ENCODE results near the gene POFUT2. TPM values are rescaled to one million over a fixed set of nuclear protein-coding genes. Genes with fewer than 3 reads are reported as not detected.

POFUT2 gene
- total RNA-seq, 1 donor from 2014 or later: 62.5 TPM

DNA sequence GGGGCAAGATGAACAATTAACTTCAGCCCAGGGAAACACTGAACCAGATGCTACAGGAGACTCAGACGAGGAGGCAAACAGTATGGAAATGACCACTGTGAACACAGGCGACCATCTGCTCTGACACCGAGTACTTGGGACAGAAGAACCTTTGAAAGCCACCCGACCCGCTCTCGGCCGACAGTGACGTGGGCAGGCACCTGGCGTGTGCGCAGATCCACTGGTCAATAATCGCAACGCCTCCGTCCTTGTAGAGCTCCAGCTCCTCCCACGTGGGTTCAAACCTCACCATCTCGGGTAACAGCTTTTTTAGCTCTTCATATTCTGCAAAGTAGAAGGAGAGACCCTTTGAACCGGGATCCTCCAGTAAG, 20.3 kb downstream of the POFUT2 start:
- Mint-ChIP-seq H3K27ac (no peak overlapping the region), H3K4me3 (no peak overlapping the region), H3K27me3 (ENCODE audit: low read depth) (no peaks in the 10 kb centered on the region), H3K4me1 (no peaks in the 10 kb centered on the region), H3K9me3 (no peaks in the 10 kb centered on the region), H3K36me3 (peaks cover 40% of the 10 kb centered on the region)
- TF ChIP-seq, protein P1, sequence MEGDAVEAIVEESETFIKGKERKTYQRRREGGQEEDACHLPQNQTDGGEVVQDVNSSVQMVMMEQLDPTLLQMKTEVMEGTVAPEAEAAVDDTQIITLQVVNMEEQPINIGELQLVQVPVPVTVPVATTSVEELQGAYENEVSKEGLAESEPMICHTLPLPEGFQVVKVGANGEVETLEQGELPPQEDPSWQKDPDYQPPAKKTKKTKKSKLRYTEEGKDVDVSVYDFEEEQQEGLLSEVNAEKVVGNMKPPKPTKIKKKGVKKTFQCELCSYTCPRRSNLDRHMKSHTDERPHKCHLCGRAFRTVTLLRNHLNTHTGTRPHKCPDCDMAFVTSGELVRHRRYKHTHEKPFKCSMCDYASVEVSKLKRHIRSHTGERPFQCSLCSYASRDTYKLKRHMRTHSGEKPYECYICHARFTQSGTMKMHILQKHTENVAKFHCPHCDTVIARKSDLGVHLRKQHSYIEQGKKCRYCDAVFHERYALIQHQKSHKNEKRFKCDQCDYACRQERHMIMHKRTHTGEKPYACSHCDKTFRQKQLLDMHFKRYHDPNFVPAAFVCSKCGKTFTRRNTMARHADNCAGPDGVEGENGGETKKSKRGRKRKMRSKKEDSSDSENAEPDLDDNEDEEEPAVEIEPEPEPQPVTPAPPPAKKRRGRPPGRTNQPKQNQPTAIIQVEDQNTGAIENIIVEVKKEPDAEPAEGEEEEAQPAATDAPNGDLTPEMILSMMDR (IDR thresholded peaks at IDR 0.05; ENCODE audit: unreplicated experiment): no peak
- DNase-seq (ENCODE audit: low spot score in 2 of 2, unreplicated experiment in 2 of 2): no peak

DNA sequence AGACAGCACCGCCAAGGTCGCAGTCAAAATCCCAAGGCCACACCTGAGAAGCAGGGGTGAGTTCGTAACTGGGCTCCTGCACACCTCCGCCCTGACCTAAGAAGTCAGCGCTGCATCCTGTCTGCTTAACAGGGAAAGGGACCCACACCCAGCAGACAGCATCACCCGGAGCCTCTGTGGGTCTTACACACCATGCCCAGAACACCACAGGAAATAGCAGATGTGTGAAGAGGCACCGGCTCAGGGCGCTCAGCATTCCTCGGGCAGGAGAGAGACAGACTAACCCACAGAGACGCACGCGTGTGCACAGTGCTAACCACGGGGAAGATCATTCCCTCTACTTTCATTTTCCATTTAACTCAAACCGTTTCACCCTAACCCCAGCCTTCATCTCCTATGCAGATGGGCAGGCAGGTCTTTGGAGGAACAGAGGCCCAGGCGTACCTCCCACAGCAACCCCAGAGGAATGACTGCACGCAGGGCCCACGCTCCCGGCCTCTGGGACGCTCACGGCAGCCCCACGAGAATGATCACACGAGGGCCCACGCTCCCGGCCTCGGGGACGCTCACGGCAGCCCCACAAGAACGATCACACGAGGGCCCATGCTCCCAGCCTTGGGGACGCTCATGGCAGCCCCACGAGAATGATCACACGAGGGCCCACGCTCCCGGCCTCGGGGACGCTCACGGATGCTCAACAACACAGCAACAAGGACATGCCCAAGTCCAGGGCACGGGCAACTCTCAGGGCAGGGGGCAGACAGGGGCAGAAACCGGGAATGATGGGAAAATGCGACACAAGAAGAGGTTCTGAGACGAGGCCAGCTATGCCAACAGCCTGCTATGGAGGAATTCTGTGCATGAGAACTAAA, 20.9 kb downstream of the POFUT2 start:
- Mint-ChIP-seq H3K36me3 (peaks cover 40% of the 10 kb centered on the region), H3K9me3 (no peaks in the 10 kb centered on the region), H3K27me3 (ENCODE audit: low read depth) (no peaks in the 10 kb centered on the region), H3K4me3 (no peak overlapping the region), H3K4me1 (no peaks in the 10 kb centered on the region), H3K27ac (no peak overlapping the region)
- TF ChIP-seq, protein P1 (IDR thresholded peaks at IDR 0.05; ENCODE audit: unreplicated experiment): no peak
- peak in 1 of 2 experiments; percentile 26 for DNase-seq (ENCODE audit: low spot score in 2 of 2, unreplicated experiment in 2 of 2)

DNA sequence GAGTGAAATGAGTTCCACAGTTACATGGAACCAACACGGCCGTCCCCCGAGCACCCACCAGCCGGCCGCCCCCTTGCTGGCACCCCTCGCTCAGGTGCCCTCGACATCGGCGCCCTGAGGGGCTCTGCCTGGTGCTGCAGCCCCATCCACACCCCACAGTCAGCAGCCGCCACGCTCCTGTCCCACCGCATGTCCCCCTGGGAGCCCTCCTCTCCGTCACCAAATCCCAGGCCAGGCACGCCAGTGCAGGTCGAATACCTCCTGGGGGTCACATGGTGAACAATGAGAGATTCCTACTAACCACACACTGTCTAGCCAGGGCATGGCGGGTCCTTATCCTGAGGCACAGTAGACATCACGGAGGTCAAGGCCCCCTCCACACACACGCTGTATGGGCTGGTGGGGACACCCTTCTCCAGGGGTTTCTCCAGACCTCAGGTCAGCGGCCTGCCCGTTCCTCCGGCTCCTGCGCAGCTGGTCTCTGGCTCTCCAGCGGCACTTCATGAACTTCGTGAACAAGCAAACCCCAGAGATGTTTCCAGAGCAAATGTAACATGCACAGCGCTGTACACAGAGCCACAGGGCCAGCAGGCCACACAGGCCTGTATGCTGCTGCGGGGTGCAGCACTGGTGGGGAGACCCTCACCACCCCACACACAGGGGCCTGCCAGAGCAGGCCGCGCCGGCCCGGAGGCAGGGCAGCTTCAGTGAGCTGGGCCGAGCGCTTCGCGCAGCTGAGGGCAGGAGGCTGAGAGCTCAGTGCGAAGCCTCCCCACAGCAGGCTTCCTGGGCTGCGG, 21.8 kb downstream of the POFUT2 start:
- H3K4me3 Mint-ChIP-seq: no peak overlapping the region
- no peaks in the 10 kb centered on the region for H3K4me1 Mint-ChIP-seq
- H3K9me3 Mint-ChIP-seq: no peaks in the 10 kb centered on the region
- TF ChIP-seq, protein P1 (IDR thresholded peaks at IDR 0.05; ENCODE audit: unreplicated experiment): no peak
- no peak overlapping the region for H3K27ac Mint-ChIP-seq
- H3K36me3 Mint-ChIP-seq: peaks cover 40% of the 10 kb centered on the region
- DNase-seq (ENCODE audit: low spot score in 2 of 2, unreplicated experiment in 2 of 2): peak in 1 of 2 experiments; percentile 30
- H3K27me3 Mint-ChIP-seq (ENCODE audit: low read depth): no peaks in the 10 kb centered on the region

DNA sequence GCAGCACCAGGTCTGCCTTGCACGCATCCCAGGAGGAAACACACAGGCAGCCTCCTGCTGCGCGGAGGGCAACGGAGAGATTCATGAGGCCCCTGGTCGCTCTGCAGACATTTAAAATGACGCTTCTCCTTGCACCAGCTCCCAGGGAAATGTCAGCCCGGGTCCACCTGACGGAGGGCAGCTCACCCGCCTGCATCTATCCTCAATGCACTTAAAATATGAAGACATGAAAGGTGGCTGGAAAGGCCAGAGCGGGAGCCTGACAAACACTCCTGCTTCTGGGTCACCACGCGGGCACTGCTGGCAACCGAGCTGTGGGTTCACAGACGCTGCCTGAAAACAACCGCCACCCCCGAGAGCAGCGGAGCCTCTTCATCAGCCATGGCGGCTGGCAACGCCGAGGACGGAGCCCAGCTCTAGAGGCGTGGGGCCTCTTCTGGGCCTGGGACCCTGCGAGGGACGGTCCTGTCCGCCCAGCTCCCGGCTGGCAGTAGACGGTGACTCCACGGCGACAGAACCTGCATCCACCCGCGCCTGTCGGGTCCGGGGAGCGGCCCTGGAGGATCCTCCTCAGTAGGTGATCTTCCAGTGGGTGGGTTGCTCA, 22.7 kb downstream of the POFUT2 start:
- Mint-ChIP-seq H3K4me3 (no peak overlapping the region), H3K9me3 (no peaks in the 10 kb centered on the region), H3K36me3 (peaks cover 40% of the 10 kb centered on the region), H3K27me3 (ENCODE audit: low read depth) (no peaks in the 10 kb centered on the region), H3K27ac (no peak overlapping the region), H3K4me1 (no peaks in the 10 kb centered on the region)
- TF ChIP-seq, protein P1 (IDR thresholded peaks at IDR 0.05; ENCODE audit: unreplicated experiment): no peak
- peak in 1 of 2 experiments; percentile 35 for DNase-seq (ENCODE audit: low spot score in 2 of 2, unreplicated experiment in 2 of 2)

DNA sequence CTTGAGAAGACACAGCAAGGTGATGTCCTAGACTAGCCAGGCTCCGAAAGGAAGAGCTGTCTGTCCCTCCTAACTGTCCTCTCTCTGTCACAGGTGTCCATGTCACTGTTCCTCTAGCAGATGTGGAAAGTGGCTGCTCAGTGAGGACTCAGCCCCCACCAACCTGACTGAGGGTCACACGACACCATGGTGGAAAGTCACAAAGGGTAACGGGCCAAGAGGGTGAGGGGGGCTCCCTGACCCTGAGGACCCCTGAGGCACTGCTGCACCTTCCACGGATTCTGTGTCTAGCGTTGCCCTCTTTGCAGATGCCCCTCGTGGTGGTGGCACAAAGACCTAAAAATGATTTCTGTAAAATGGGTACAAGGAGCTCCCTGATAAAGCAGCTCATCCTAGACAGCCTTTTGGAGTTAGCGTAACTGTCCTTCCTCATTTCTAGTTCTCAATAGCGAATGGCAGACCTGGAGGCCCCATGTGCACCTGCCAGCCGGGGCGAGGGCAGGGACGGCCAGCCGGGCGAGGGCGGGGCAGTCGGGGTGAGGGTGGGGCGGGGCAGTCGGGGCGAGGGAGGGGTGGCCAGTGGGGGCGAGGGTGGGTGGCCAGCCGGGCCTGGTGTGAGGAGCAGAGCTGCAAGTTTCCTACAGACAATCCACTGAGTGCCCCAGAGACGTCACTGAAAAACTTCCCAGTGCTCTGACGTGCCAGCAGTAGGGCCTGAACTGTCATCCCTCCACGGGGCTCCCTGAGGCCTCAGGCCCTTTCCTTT, 23.4 kb downstream of the POFUT2 start:
- no peaks in the 10 kb centered on the region for H3K4me1 Mint-ChIP-seq
- TF ChIP-seq, protein P1 (IDR thresholded peaks at IDR 0.05; ENCODE audit: unreplicated experiment): no peak
- no peaks in the 10 kb centered on the region for H3K27me3 Mint-ChIP-seq (ENCODE audit: low read depth)
- DNase-seq (ENCODE audit: low spot score in 2 of 2, unreplicated experiment in 2 of 2): no peak
- no peak overlapping the region for H3K4me3 Mint-ChIP-seq
- peaks cover 40% of the 10 kb centered on the region for H3K36me3 Mint-ChIP-seq
- H3K9me3 Mint-ChIP-seq: no peaks in the 10 kb centered on the region
- H3K27ac Mint-ChIP-seq: no peak overlapping the region
